DND-41 (cell line): Measurements from ENCODE around the gene LYPD1.

Experiments used
- ATAC-seq: fragments of 200-7000 bp; cut with Tn5 transposase; 3 replicates; pipeline ENCODE4 v1.9.1; 2021; ENCODE audit warnings: low read depth; ENCODE audit not compliant: insufficient read depth
- DNase-seq: peaks from one replicate; pipeline ENCODE4 v3.0.0-alpha.2; 2020
- H2AFZ ChIP-seq: 2 replicates; pipeline ENCODE4 v1.6.0; 2012; ENCODE audit warnings: low read depth, low read length
- H3K27ac ChIP-seq: 2 replicates; pipeline ENCODE4 v1.5.1; 2012; ENCODE audit warnings: low read length, inconsistent platforms
- H3K27me3 ChIP-seq: fragments of 200-600 bp; sonication (generic); 2 replicates; pipeline ENCODE4 v1.6.0; 2012; ENCODE audit warnings: low read length, mild to moderate bottlenecking, inconsistent platforms; ENCODE audit not compliant: insufficient read depth, poor library complexity
- H3K36me3 ChIP-seq: 2 replicates; pipeline ENCODE4 v1.5.1; 2012; ENCODE audit warnings: low read length, inconsistent platforms; ENCODE audit not compliant: insufficient read depth
- H3K4me1 ChIP-seq: 2 replicates; pipeline ENCODE4 v1.5.1; 2012; ENCODE audit warnings: mild to moderate bottlenecking, low read length; ENCODE audit not compliant: insufficient read depth
- H3K4me2 ChIP-seq: 2 replicates; pipeline ENCODE4 v1.6.0; 2012; ENCODE audit warnings: mild to moderate bottlenecking, moderate library complexity, low read length, inconsistent platforms; ENCODE audit not compliant: insufficient read depth
- H3K4me3 ChIP-seq, 2 experiments: fragments of 200-600 bp in 1 of 2; shearing (Covaris generic) in 1 of 2; 2 replicates each; pipeline ENCODE4 v1.5.1; 2012 to 2016; ENCODE audit warnings: inconsistent platforms in 2 of 2, low read length in 2 of 2, mild to moderate bottlenecking in 2 of 2, low read depth in 1 of 2, moderate library complexity in 1 of 2
- H3K79me2 ChIP-seq: 2 replicates; pipeline ENCODE4 v1.6.0; 2012; ENCODE audit warnings: low read length, inconsistent platforms; ENCODE audit not compliant: insufficient read depth
- H3K9ac ChIP-seq: 2 replicates; pipeline ENCODE4 v1.6.0; 2012; ENCODE audit warnings: low read depth, mild to moderate bottlenecking, inconsistent platforms, low read length, moderate library complexity
- H3K9me3 ChIP-seq: 2 replicates; pipeline ENCODE4 v1.5.1; 2012; ENCODE audit warnings: low read length, moderate library complexity, mild to moderate bottlenecking, inconsistent platforms; ENCODE audit not compliant: insufficient read depth, severe bottlenecking
- H4K20me1 ChIP-seq: 2 replicates; pipeline ENCODE4 v1.6.0; 2012; ENCODE audit warnings: low read length; ENCODE audit not compliant: insufficient read depth
- EZH2 ChIP-seq: IDR thresholded peaks from 3 replicates; pipeline ENCODE4 v1.6.1; 2012; ENCODE audit warnings: borderline replicate concordance, low read depth, mild to moderate bottlenecking, moderate library complexity, low read length, inconsistent platforms; ENCODE audit not compliant: severe bottlenecking
- TF ChIP-seq, protein P1 (sequence below): IDR thresholded peaks from 2 replicates; pipeline ENCODE4 v1.5.1; 2012; ENCODE audit warnings: borderline replicate concordance, low read length, moderate library complexity, mild to moderate bottlenecking; ENCODE audit not compliant: poor library complexity, severe bottlenecking; ENCODE audit errors: extremely low read depth

LYPD1 gene

DNA sequence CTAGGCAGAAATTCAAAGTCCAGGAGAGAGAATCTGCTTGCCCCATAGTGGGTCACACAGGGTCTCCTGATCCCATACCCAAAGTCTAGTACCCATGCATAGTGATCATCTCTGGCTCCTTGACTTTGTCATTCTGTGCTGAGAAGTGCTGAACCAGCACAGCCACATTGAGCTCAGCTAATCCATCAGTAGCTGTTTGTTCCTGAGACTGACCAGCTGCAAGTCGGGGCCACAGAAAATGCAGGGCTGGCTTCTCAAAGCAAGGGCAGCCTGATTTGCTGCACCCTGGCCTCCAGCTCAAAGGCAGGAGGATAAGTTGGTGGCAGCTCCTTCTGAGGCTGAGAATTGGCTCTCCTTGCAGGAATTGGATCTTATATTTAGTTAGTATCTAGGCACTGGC lies 72.2 kb downstream of the LYPD1 start:
- TF ChIP-seq EZH2 = no peak
- TF ChIP-seq, protein P1, sequence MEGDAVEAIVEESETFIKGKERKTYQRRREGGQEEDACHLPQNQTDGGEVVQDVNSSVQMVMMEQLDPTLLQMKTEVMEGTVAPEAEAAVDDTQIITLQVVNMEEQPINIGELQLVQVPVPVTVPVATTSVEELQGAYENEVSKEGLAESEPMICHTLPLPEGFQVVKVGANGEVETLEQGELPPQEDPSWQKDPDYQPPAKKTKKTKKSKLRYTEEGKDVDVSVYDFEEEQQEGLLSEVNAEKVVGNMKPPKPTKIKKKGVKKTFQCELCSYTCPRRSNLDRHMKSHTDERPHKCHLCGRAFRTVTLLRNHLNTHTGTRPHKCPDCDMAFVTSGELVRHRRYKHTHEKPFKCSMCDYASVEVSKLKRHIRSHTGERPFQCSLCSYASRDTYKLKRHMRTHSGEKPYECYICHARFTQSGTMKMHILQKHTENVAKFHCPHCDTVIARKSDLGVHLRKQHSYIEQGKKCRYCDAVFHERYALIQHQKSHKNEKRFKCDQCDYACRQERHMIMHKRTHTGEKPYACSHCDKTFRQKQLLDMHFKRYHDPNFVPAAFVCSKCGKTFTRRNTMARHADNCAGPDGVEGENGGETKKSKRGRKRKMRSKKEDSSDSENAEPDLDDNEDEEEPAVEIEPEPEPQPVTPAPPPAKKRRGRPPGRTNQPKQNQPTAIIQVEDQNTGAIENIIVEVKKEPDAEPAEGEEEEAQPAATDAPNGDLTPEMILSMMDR = no peak
- no peak overlapping the region for H3K27ac ChIP-seq
- ATAC-seq (no peak), DNase-seq (no peak)
- H3K4me1 ChIP-seq = no peaks in the 10 kb centered on the region
- H3K9me3 ChIP-seq = no peaks in the 10 kb centered on the region
- H3K4me2 ChIP-seq = no peak overlapping the region
- no peaks in the 10 kb centered on the region for H3K36me3 ChIP-seq
- no peaks in the 10 kb centered on the region for H4K20me1 ChIP-seq
- H3K79me2 ChIP-seq = no peaks in the 10 kb centered on the region
- no peak overlapping the region for H3K9ac ChIP-seq
- no peaks in the 10 kb centered on the region for H3K27me3 ChIP-seq
- no peak overlapping the region for H3K4me3 ChIP-seq
- H2AFZ ChIP-seq = no peak overlapping the region

DNA sequence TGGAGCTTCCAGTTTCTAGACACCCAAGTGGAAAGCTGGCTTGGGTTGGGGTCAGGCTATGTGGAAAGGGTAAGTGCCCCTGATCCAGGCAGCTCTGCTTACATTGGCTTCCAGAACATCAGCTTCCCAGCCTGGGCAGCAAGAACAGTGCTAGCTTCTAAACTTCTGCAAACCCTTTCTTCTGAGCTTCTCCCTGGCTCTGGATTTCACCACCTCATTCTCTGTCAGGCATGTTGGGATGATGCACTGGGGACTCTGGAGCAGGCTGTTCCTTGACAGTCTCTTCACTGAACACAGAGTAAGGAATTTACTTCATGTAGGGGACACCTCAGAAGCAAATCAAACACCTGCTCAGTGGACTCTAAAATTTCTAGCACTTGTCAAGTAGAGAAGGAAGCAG lies 72.8 kb downstream of the LYPD1 start:
- H3K9ac ChIP-seq = no peak overlapping the region
- no peak for TF ChIP-seq EZH2
- H3K79me2 ChIP-seq = no peaks in the 10 kb centered on the region
- H3K27me3 ChIP-seq = no peaks in the 10 kb centered on the region
- no peak overlapping the region for H3K4me3 ChIP-seq
- H3K27ac ChIP-seq = no peak overlapping the region
- no peak overlapping the region for H2AFZ ChIP-seq
- no peaks in the 10 kb centered on the region for H4K20me1 ChIP-seq
- no peaks in the 10 kb centered on the region for H3K36me3 ChIP-seq
- ATAC-seq (no peak), DNase-seq (no peak)
- no peak overlapping the region for H3K4me2 ChIP-seq
- H3K4me1 ChIP-seq = no peaks in the 10 kb centered on the region
- no peaks in the 10 kb centered on the region for H3K9me3 ChIP-seq

DNA sequence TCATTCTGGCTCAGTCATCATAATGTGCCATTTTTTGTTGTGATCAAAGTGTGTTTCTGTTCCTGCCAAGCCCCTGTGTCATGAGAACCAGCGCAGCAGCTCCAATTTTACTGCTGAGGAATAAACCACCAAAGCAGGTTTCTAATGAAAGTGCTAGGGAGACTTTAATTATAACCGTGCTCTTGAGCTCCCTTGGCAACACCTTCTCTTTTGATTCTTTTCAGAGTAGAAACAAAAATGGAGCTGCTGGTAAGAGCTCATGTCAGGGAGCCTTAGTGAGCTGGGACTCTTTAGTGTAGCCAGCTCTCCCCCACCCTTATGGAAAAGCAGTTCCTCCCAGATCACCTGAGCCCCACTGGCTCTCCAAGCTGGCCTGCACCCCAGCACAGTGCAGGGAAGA lies 74.3 kb downstream of the LYPD1 start:
- no peak for ATAC-seq
- no peak overlapping the region for H3K27ac ChIP-seq
- H3K4me3 ChIP-seq = no peak overlapping the region
- no peak for DNase-seq
- H3K9ac ChIP-seq = no peak overlapping the region
- TF ChIP-seq EZH2 = no peak
- TF ChIP-seq, protein P1 = no peak
- no peaks in the 10 kb centered on the region for H3K4me1 ChIP-seq
- no peak overlapping the region for H3K4me2 ChIP-seq
- no peaks in the 10 kb centered on the region for H3K79me2 ChIP-seq
- no peaks in the 10 kb centered on the region for H3K27me3 ChIP-seq
- H3K36me3 ChIP-seq = no peaks in the 10 kb centered on the region
- no peaks in the 10 kb centered on the region for H3K9me3 ChIP-seq
- no peak overlapping the region for H2AFZ ChIP-seq
- H4K20me1 ChIP-seq = no peaks in the 10 kb centered on the region

DNA sequence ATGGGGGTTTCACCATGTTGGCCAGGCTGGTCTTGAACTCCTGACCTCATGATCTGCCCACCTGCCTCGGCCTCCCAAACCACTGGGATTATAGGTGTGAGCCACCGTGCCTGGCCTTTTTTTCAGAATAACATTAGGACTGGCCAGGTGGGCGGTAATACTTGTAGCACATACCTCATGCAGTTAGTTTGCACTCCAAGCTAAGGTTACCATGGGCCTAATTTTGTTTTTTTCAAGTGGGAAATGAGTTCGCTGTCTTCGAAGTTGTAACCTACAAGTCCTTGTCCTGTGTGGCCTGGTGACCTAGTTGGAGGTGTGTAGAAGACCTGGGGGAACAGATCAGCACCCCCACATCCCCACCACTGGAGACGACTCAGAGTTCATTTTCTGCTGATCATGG lies 74.8 kb downstream of the LYPD1 start:
- no peak for ATAC-seq
- H3K36me3 ChIP-seq = no peaks in the 10 kb centered on the region
- no peak overlapping the region for H3K4me2 ChIP-seq
- DNase-seq = no peak
- H3K9ac ChIP-seq = no peak overlapping the region
- H2AFZ ChIP-seq = no peak overlapping the region
- TF ChIP-seq EZH2 = no peak
- TF ChIP-seq, protein P1 = no peak
- H3K27me3 ChIP-seq = no peaks in the 10 kb centered on the region
- no peaks in the 10 kb centered on the region for H3K9me3 ChIP-seq
- H4K20me1 ChIP-seq = no peaks in the 10 kb centered on the region
- no peaks in the 10 kb centered on the region for H3K4me1 ChIP-seq
- no peaks in the 10 kb centered on the region for H3K79me2 ChIP-seq
- no peak overlapping the region for H3K4me3 ChIP-seq
- H3K27ac ChIP-seq = no peak overlapping the region
